Activated T-cell treated with anti-CD3 and anti-CD28 coated beads, Interleukin-2, amount 50 U/mL, for 24 hours (primary cell): ENCODE data around the gene NELFE.
"Not testable (repeated sequence)": the region's sequence is repeated elsewhere in the genome, so short reads cannot be mapped to it uniquely, and the experiment has no call there.

ENCODE experiments used
- DNase-seq: peaks from one replicate; pipeline ENCODE4 v3.0.0-alpha.2; 2020
- H3K27ac Mint-ChIP-seq: 2 replicates; pipeline ENCODE4 v1.8.0; 2020; ENCODE audit warnings: mild to moderate bottlenecking, mixed read lengths
- H3K27me3 Mint-ChIP-seq: 2 replicates; pipeline ENCODE4 v1.8.0; 2020; ENCODE audit warnings: mixed read lengths
- H3K36me3 Mint-ChIP-seq: 2 replicates; pipeline ENCODE4 v1.8.0; 2020; ENCODE audit warnings: low read depth, mixed read lengths
- H3K4me1 Mint-ChIP-seq: 2 replicates; pipeline ENCODE4 v1.8.0; 2020; ENCODE audit warnings: low read depth, mixed read lengths
- H3K4me3 Mint-ChIP-seq: 2 replicates; pipeline ENCODE4 v1.8.0; 2020; ENCODE audit warnings: mild to moderate bottlenecking, moderate library complexity, mixed read lengths
- H3K9me3 Mint-ChIP-seq: 2 replicates; pipeline ENCODE4 v1.8.0; 2020; ENCODE audit warnings: mixed read lengths

The NELFE gene, protein sequence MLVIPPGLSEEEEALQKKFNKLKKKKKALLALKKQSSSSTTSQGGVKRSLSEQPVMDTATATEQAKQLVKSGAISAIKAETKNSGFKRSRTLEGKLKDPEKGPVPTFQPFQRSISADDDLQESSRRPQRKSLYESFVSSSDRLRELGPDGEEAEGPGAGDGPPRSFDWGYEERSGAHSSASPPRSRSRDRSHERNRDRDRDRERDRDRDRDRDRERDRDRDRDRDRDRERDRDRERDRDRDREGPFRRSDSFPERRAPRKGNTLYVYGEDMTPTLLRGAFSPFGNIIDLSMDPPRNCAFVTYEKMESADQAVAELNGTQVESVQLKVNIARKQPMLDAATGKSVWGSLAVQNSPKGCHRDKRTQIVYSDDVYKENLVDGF

DNA sequence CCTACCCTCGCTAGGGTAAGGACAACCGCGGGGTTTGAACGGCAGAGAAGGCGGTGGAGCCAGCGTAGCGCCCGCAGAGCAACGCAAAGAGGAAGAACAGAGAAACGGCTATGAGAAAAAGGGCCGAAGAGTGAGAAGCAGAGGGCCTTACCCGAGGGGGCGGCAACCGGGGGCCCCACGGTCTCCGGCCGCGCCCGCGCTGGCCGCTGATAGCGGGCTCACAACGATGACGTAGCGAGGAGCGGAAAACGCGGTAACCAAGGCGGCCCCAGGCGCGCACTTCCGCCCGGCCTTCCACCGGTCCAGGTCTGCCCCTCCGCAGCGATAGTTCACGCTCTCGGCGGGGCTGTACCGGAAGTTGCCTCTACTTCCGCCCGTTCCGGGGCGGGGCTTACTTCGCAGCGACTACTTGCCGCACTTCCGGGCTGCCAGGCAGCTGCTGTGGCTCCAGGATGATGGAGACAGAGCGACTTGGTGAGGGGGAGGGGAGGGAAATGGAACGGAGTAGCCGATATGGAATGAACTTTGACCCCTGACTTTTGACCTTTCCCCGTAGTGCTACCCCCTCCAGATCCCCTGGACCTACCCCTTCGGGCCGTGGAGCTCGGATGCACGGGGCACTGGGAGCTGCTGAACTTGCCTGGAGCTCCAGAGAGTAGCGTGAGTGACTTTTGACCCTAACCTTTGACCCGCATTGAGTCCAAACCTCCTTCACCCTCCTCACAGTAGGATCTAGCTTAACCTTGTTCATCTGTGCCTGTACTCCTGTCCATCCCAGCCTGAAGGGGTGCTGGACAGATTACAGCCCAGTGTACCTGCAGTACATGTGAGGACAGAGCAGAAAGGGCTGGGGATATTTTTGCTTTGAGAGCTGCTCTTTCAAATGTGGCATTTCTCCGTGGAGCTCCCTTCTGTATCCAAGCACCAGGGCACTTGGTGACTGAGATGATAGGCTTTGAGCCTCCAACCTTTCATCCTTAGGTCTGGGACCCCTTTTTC is at the start of gene NELFE, which contains the start of gene SKIC2:
Gene NELFE, minus strand, starts transcription at position 231 of the 999 bp plus-strand sequence. CDS start 525 bp downstream, outside the sequence.
Gene SKIC2, plus strand, starts transcription at position 435 of the 999 bp plus-strand sequence. Its CDS starts 18 bp downstream, at position 453.
- no peaks in the 10 kb centered on the region for H3K9me3 Mint-ChIP-seq
- H3K4me1 Mint-ChIP-seq = peaks cover 47% of the 10 kb centered on the region
- H3K27me3 Mint-ChIP-seq = no peaks in the 10 kb centered on the region
- peak; percentile 99 for DNase-seq
- H3K4me3 Mint-ChIP-seq = peak within 1 kb of the TSS; percentile 99
- peaks cover 95% of the 10 kb centered on the region for H3K36me3 Mint-ChIP-seq
- H3K27ac Mint-ChIP-seq = peak within 1 kb of the TSS; percentile 98

DNA sequence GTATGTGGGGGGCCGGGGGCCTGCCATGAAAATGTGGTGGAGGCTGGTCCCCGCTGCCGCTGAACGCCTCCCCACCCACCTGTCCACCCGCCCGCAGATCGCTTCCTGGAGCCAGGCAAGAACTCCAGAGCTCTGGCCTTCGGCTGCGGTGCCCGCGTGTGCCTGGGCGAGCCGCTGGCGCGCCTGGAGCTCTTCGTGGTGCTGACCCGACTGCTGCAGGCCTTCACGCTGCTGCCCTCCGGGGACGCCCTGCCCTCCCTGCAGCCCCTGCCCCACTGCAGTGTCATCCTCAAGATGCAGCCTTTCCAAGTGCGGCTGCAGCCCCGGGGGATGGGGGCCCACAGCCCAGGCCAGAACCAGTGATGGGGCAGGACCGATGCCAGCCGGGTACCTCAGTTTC is 49.3 kb upstream of the NELFE start:
- not testable (repeated sequence) for H3K36me3 Mint-ChIP-seq, H3K4me1 Mint-ChIP-seq, H3K4me3 Mint-ChIP-seq, H3K27me3 Mint-ChIP-seq, H3K27ac Mint-ChIP-seq, H3K9me3 Mint-ChIP-seq, DNase-seq

DNA sequence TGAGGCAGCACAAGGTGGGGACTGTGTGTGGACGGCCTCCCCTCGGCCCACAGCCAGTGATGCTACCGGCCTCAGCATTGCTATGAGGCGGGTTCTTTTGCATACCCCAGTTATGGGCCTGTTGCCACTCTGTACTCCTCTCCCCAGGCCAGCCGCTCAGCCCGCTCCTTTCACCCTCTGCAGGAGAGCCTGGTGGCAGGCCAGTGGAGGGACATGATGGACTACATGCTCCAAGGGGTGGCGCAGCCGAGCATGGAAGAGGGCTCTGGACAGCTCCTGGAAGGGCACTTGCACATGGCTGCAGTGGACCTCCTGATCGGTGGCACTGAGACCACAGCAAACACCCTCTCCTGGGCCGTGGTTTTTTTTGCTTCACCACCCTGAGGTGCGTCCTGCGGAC is 48.3 kb upstream of the NELFE start:
- H3K27me3 Mint-ChIP-seq, H3K4me1 Mint-ChIP-seq, H3K9me3 Mint-ChIP-seq, H3K36me3 Mint-ChIP-seq, DNase-seq, H3K4me3 Mint-ChIP-seq, H3K27ac Mint-ChIP-seq: not testable (repeated sequence)

DNA sequence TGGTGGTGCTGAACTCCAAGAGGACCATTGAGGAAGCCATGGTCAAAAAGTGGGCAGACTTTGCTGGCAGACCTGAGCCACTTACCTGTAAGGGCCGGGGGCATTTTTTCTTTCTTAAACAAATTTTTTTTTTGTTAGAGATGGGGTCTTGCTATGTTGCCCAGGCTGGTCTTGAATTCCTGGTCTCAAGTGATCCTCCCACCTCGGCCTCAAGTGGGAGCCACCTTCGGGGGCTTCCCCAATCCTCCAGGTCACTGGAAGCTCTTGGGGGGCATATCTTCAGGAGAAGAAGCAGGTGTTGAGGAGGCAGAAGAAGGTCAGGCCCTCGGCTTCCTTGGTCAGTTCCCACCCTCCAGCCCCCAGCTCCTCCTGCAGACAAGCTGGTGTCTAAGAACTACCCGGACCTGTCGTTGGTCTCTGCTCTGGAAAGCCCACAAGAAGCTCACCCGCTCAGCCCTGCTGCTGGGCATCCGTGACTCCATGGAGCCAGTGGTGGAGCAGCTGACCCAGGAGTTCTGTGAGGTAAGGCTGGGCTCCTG is 47.3 kb upstream of the NELFE start:
- not testable (repeated sequence) for H3K27ac Mint-ChIP-seq, H3K9me3 Mint-ChIP-seq, H3K4me3 Mint-ChIP-seq, DNase-seq, H3K4me1 Mint-ChIP-seq, H3K27me3 Mint-ChIP-seq, H3K36me3 Mint-ChIP-seq

DNA sequence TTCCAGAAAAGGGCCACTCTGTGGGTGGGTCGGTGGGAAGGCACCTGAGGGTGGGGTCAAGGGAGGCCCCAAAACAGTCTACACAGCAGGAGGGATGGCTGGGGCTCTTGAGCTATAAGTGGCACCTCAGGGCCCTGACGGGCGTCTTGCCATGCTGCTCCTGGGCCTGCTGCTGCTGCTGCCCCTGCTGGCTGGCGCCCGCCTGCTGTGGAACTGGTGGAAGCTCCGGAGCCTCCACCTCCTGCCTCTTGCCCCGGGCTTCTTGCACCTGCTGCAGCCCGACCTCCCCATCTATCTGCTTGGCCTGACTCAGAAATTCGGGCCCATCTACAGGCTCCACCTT is 46.7 kb upstream of the NELFE start:
- not testable (repeated sequence) for DNase-seq, H3K27me3 Mint-ChIP-seq, H3K27ac Mint-ChIP-seq

DNA sequence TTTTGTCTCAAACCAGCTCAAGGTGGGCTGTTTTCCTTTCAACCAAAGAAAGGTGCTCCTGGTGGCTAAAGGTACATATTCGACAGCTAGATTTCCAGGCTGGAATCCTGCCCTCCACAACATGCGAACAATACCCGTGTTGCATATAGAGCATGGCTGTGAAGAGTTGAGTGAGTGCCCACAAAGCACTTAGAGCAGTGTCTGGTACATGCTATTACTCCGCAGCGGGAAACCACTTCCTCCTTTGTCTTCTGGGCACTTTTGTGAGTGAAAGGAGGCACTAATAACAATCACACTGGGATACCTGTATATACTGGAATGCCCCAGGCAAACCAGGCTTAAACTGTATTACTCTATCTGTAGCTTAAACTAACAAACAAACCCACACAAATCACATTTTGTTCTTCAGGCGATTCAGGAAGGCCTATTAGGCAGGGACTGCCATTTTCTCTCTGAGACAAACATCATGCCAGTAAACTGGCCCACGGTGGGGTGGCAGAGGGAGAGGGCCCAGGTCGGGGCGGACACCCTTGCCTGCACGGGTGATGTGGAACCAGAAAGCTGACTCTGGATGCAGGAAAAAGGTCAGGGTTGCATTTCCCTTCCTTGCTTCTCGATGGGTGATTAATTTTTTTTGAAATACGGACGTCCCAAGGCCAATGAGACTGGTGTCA is 46.2 kb upstream of the NELFE start:
- DNase-seq, H3K9me3 Mint-ChIP-seq, H3K27ac Mint-ChIP-seq, H3K4me1 Mint-ChIP-seq, H3K27me3 Mint-ChIP-seq, H3K4me3 Mint-ChIP-seq, H3K36me3 Mint-ChIP-seq: not testable (repeated sequence)

More for the DNA sequence above, 46.7 kb upstream of the NELFE start:
- H3K9me3 Mint-ChIP-seq, H3K36me3 Mint-ChIP-seq, H3K4me1 Mint-ChIP-seq, H3K4me3 Mint-ChIP-seq: not testable (repeated sequence)

DNA sequence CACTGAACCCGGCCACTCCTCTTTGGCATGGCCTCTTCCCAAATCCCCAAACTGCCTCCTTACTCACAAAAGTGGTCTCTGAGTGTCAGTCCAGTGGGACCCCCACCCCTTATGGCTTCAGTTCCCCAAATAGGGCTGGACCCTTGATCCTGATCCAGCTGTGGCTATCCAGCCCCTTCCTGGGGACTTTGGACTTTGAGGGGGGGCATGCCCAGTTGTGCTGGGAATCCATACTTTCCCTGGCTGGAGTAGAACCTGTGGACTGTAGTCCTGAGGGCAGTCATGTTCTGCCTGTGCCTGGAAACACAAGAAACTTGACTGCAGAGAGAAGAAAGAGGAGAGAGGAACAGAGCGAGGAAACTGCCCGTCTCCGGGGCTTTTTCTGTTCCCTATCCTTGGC is 45.6 kb upstream of the NELFE start:
- not testable (repeated sequence) for DNase-seq, H3K9me3 Mint-ChIP-seq, H3K4me3 Mint-ChIP-seq, H3K36me3 Mint-ChIP-seq, H3K27ac Mint-ChIP-seq, H3K27me3 Mint-ChIP-seq, H3K4me1 Mint-ChIP-seq

DNA sequence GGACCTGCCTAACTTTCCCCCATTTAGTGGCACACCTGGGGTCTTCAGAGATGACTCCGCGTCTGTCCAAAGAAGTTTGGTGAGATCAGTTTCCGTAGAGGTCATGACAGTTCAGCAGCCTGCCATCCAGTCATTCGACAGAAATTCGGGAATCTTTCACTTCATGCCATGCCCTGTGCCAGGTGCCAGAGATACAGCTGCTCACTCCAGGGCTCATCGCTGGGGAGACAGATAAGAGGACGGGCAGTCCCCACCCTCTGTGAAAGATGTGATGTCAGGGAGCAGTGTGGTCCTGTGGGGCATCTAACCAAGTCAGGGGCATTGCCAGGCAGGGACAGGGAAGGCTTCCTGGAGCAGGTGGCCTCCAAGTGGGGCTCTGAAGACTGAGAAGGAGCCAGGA is 44.5 kb upstream of the NELFE start:
- H3K4me3 Mint-ChIP-seq, H3K27me3 Mint-ChIP-seq, H3K9me3 Mint-ChIP-seq, H3K36me3 Mint-ChIP-seq, H3K27ac Mint-ChIP-seq, DNase-seq, H3K4me1 Mint-ChIP-seq: not testable (repeated sequence)

DNA sequence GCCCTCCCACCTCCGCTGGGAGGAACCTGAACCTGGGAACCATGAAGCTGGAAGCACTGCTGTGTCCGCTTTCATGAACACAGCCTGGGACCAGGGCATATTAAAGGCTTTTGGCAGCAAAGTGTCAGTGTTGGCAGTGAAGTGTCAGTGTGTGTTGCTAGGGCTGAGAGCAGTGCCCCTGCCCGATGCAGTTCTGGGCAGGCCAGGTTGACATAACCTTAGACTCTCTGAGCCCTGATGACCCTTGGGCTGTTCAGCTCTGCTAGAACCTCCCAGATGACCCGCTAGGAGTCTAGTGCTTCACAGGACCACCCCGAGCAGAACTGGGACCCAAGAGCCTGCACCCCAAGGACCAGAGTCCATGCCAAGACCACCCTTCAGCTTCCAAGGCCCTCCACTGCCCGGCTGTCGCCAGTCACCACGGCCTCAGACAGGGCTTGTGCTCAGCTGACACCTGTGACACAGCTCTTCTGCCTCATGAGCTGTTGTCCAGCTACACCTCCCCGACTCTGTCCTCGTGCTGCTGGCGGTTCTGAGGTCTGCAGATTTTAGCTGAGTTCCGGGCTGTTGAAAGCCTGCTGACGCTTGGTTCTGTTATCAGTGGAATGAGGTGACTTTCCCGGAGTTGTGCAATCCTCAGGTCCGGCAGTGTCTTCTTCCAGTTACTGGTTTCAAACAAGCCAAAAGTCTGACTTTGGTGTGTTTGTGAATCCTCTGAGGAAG is 43.9 kb upstream of the NELFE start:
- H3K9me3 Mint-ChIP-seq, H3K4me1 Mint-ChIP-seq, H3K4me3 Mint-ChIP-seq, H3K27ac Mint-ChIP-seq, H3K27me3 Mint-ChIP-seq, DNase-seq, H3K36me3 Mint-ChIP-seq: not testable (repeated sequence)

DNA sequence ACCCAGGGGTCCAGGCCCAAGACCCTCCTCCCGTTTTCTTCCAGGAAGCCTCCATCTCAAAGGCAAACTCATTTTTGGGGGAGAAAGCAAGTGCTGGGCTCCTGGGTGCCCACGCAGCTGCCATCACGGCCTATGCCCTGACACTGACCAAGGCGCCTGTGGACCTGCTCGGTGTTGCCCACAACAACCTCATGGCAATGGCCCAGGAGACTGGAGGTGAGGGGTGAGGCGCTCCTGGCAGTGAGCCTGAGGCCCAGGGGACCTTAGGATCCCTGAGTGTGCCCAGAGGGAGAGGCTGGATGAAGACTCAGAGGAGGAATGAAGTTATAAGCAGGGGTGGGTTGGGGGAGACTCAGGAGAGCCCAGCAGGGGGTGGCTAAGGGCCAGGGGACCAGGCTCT is 37.6 kb upstream of the NELFE start:
- not testable (repeated sequence) for H3K36me3 Mint-ChIP-seq, H3K4me1 Mint-ChIP-seq

DNA sequence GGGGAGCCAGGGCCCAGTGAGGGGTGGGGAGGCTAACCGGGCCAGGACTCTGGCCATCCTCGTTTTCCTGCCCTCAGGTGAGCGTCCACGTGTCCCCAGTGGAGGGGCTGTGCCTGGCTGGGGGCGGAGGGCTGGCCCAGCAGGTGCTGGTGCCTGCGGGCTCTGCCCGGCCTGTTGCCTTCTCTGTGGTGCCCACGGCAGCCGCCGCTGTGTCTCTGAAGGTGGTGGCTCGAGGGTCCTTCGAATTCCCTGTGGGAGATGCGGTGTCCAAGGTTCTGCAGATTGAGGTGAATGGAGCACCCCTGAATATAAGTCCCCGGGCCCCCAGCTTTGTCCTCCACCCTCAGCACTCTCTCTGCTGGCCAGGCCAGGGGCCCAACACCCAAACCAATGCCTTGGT is 35.6 kb upstream of the NELFE start:
- not testable (repeated sequence) for H3K4me3 Mint-ChIP-seq, H3K9me3 Mint-ChIP-seq, H3K27me3 Mint-ChIP-seq, H3K36me3 Mint-ChIP-seq, DNase-seq, H3K27ac Mint-ChIP-seq, H3K4me1 Mint-ChIP-seq

More for the DNA sequence above, 37.6 kb upstream of the NELFE start:
- H3K4me3 Mint-ChIP-seq, DNase-seq, H3K9me3 Mint-ChIP-seq, H3K27me3 Mint-ChIP-seq, H3K27ac Mint-ChIP-seq: not testable (repeated sequence)

DNA sequence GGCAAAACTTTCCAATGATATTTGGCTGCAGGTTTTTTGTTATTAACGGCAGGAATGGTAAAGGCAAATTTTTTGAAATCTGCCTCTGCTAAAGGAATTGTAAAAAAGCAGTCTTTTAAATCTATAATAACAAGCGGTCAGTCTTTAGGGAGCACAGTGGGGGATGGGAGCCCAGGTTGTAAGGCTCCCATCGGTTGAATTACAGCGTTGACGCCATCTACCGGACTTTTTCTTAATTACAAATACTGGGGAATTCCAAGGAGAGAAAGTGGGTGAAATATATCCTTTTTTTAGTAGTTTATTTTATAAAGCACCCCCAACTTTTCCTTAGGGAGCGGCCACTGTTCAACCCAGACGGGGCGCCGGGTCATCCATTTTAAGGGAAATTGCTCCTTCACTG is 30.6 kb upstream of the NELFE start:
- not testable (repeated sequence) for DNase-seq, H3K4me1 Mint-ChIP-seq

DNA sequence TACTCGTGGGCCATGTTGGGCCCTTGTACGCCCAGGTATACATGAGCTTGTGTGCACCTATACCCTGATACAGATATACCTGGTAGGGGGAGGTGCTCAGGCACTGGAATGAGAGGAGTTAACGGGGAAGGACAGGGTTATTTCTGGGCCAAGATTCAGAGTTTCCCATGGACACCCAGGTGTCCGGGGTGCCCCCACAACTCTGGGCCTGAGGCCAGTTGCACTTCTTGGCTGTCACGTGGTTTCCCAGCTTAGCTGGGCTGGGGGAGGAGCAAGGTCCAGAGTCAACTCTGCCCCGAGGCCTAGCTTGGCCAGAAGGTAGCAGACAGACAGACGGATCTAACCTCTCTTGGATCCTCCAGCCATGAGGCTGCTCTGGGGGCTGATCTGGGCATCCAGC is 23.0 kb upstream of the NELFE start, which contains the start of gene C4A:
Gene C4A, plus strand, starts transcription at position 314 of the 400 bp plus-strand sequence. Its CDS starts 51 bp downstream, at position 365.
- not testable (repeated sequence) for H3K27ac Mint-ChIP-seq, H3K4me3 Mint-ChIP-seq, H3K9me3 Mint-ChIP-seq, H3K4me1 Mint-ChIP-seq, H3K27me3 Mint-ChIP-seq, DNase-seq
- H3K36me3 Mint-ChIP-seq = peaks cover 13% of the 10 kb centered on the region

More for the DNA sequence above, 30.6 kb upstream of the NELFE start:
- not testable (repeated sequence) for H3K36me3 Mint-ChIP-seq, H3K9me3 Mint-ChIP-seq, H3K27ac Mint-ChIP-seq, H3K27me3 Mint-ChIP-seq, H3K4me3 Mint-ChIP-seq

DNA sequence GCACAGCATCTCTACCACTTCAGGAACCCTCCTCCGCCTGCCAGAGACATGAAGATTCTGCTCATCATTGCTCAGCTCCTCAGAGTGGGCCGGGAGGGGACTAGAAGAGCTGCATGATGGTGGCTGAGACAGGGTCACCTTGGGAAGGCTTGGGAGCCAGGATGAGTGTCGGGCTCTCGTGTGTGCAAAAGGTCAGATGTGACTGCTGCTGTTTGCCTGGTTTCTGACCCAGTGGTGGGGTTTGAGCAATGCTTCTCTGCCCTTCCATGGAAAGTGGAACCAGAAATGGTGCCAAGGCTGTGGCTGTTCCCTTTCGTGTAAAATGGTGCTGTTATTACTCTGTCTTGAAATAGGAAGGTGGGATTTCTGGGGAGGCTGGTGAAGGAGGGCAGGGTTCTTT is 22.2 kb upstream of the NELFE start:
- peaks cover 15% of the 10 kb centered on the region for H3K36me3 Mint-ChIP-seq
- not testable (repeated sequence) for H3K4me1 Mint-ChIP-seq, H3K9me3 Mint-ChIP-seq, H3K27me3 Mint-ChIP-seq, DNase-seq, H3K27ac Mint-ChIP-seq, H3K4me3 Mint-ChIP-seq
